Measurements from ENCODE around the gene P2RY8.
"Not testable (repeated sequence)": the region's sequence is repeated elsewhere in the genome, so short reads cannot be mapped to it uniquely, and the experiment has no call there.

P2RY8 gene

GRCh38 chrX:1462596-1463251 is 74.3 kb downstream of the P2RY8 start:
- DNase-seq, result peak in 3 of 4 experiments; percentile 27 to 44 (median 33)

- no peak for DNase-seq
Observed at GRCh38 chrX:1462110-1462509, 74.9 kb downstream of the P2RY8 start.

GRCh38 chrX:1455948-1456280 is 81.1 kb downstream of the P2RY8 start:
- no peak for DNase-seq

- no peak for DNase-seq
Observed at GRCh38 chrX:1453951-1454785, 82.8 kb downstream of the P2RY8 start.

- no peak for DNase-seq
Observed at GRCh38 chrX:1453395-1453783, 83.6 kb downstream of the P2RY8 start.

GRCh38 chrX:1452516-1453394 is 84.2 kb downstream of the P2RY8 start, which contains the start of gene ASMTL:
TSS of gene ASMTL (minus strand) at chrX:1452909. CDS start at chrX:1452840, 69 bp downstream.
- DNase-seq, result no peak

- no peak for DNase-seq
Observed at GRCh38 chrX:1451661-1452515, 85.1 kb downstream of the P2RY8 start.

GRCh38 chrX:1451251-1451660 is 85.7 kb downstream of the P2RY8 start:
- DNase-seq, result no peak

GRCh38 chrX:1450361-1451161 is 86.4 kb downstream of the P2RY8 start:
- no peak for DNase-seq

GRCh38 chrX:1449823-1450149 is 87.2 kb downstream of the P2RY8 start:
- DNase-seq, result no peak

- no peak for DNase-seq
Observed at GRCh38 chrX:1449036-1449822, 87.8 kb downstream of the P2RY8 start.

- DNase-seq, result not testable (repeated sequence)
Observed at GRCh38 chrX:1448573-1449001, 88.4 kb downstream of the P2RY8 start.

- DNase-seq, result not testable (repeated sequence)
Observed at GRCh38 chrX:1447969-1448572, 88.9 kb downstream of the P2RY8 start.

- not testable (repeated sequence) for DNase-seq
Observed at GRCh38 chrX:1446984-1447968, 89.7 kb downstream of the P2RY8 start.

GRCh38 chrX:1444561-1445500 is 92.2 kb downstream of the P2RY8 start:
- no peak for DNase-seq

- DNase-seq, result no peak
Observed at GRCh38 chrX:1443496-1444075, 93.4 kb downstream of the P2RY8 start.

- no peak for DNase-seq
Observed at GRCh38 chrX:1442724-1443367, 94.1 kb downstream of the P2RY8 start.
